IMR-90 (cell line): ENCODE data around the gene UBE2G1. TPM values are rescaled to one million over a fixed set of nuclear protein-coding genes. Genes with fewer than 3 reads are reported as not detected.

Experiments used
- ATAC-seq: fragments of 200-7000 bp; cut with Tn5 transposase; 2 replicates; pipeline ENCODE4 v1.9.1; 2020; ENCODE audit warnings: low read depth, mild to moderate bottlenecking, moderate library complexity
- BruUV-seq: library from RNA; stranded (reverse); fragments of 400-500 nt; replicated peaks from 2 replicates; lab custom pipeline; 2021; lab: Mats Ljungman, UMichigan
- CTCF ChIA-PET: fragments of 300-600 bp; formaldehyde crosslinking; extraction: SDS; loops from one replicate; lab custom pipeline; 2021; ENCODE audit warnings: antibody characterized with exemption; lab: Yijun Ruan, JAX
- POLR2A ChIA-PET: fragments of 300-600 bp; sonication (Branson Sonifier 250); formaldehyde crosslinking; loops from one replicate; lab custom pipeline; 2022; ENCODE audit warnings: antibody characterized with exemption; ENCODE audit not compliant: unreplicated experiment; lab: Charles Lee
- DNase-seq: peaks from one replicate; pipeline ENCODE4 v3.0.0; 2013
- H2AFZ ChIP-seq: replicated peaks from 2 replicates; pipeline ENCODE3; 2013; ENCODE audit warnings: low read length, mild to moderate bottlenecking; ENCODE audit not compliant: poor library complexity
- H2AK5ac ChIP-seq: 2 replicates; pipeline ENCODE4 v1.6.1; 2013; ENCODE audit warnings: low read depth, low read length, inconsistent platforms
- H2AK9ac ChIP-seq: replicated peaks from 2 replicates; pipeline ENCODE3; 2013; ENCODE audit warnings: mild to moderate bottlenecking, low read depth, low read length, moderate library complexity; ENCODE audit not compliant: poor library complexity
- H2BK120ac ChIP-seq: 2 replicates; pipeline ENCODE4 v1.6.1; 2013; ENCODE audit warnings: low read depth, low read length, inconsistent platforms
- H2BK15ac ChIP-seq: 3 replicates; pipeline ENCODE4 v1.6.1; 2013; ENCODE audit warnings: low read depth, low read length, inconsistent platforms
- H2BK20ac ChIP-seq: 2 replicates; pipeline ENCODE4 v1.6.1; 2013; ENCODE audit warnings: low read depth, mild to moderate bottlenecking, inconsistent platforms, low read length, moderate library complexity
- H2BK5ac ChIP-seq: 2 replicates; pipeline ENCODE4 v1.6.1; 2013; ENCODE audit warnings: mild to moderate bottlenecking, low read depth, low read length, inconsistent platforms; ENCODE audit not compliant: poor library complexity, severe bottlenecking
- H3K14ac ChIP-seq: replicated peaks from 2 replicates; pipeline ENCODE4 v1.6.1; 2013; ENCODE audit warnings: low read depth, low read length, inconsistent platforms
- H3K18ac ChIP-seq: 2 replicates; pipeline ENCODE4 v1.6.1; 2013; ENCODE audit warnings: low read depth, low read length, control low read depth
- H3K23ac ChIP-seq: 2 replicates; pipeline ENCODE4 v1.6.1; 2013; ENCODE audit warnings: low read depth, low read length, inconsistent platforms
- H3K27ac ChIP-seq: 2 replicates; pipeline ENCODE4 v1.5.1; 2013; ENCODE audit warnings: mild to moderate bottlenecking, control low read depth, low read length; ENCODE audit not compliant: insufficient read depth
- H3K27me3 ChIP-seq: 2 replicates; pipeline ENCODE4 v1.6.1; 2013; ENCODE audit warnings: low read length; ENCODE audit not compliant: control insufficient read depth, insufficient read depth
- H3K36me3 ChIP-seq: 2 replicates; pipeline ENCODE4 v1.6.1; 2013; ENCODE audit warnings: low read length, mixed read lengths; ENCODE audit not compliant: control insufficient read depth, insufficient read depth
- H3K4ac ChIP-seq: 2 replicates; pipeline ENCODE4 v1.6.1; 2013; ENCODE audit warnings: low read depth, low read length, inconsistent platforms
- H3K4me1 ChIP-seq: 2 replicates; pipeline ENCODE4 v1.6.1; 2013; ENCODE audit warnings: low read length, mixed read lengths; ENCODE audit not compliant: control insufficient read depth, insufficient read depth
- H3K4me2 ChIP-seq: 2 replicates; pipeline ENCODE4 v1.6.1; 2013; ENCODE audit warnings: low read depth, mild to moderate bottlenecking, control low read depth, low read length, moderate library complexity
- H3K4me3 ChIP-seq: 2 replicates; pipeline ENCODE4 v1.5.1; 2013; ENCODE audit warnings: low read depth, mild to moderate bottlenecking, control low read depth, low read length, moderate library complexity; ENCODE audit not compliant: insufficient read depth
- H3K56ac ChIP-seq: 2 replicates; pipeline ENCODE4 v1.6.1; 2013; ENCODE audit warnings: low read length, inconsistent platforms; ENCODE audit not compliant: insufficient read depth; ENCODE audit errors: extremely low read depth
- H3K79me1 ChIP-seq, 2 experiments: 2 replicates each; pipeline ENCODE4 v1.6.1; 2013; ENCODE audit warnings: low read length in 2 of 2, inconsistent platforms in 1 of 2, low read depth in 1 of 2
- H3K9ac ChIP-seq: 2 replicates; pipeline ENCODE4 v1.6.1; 2013; ENCODE audit warnings: low read depth, low read length, control low read depth
- H3K9me1 ChIP-seq: 2 replicates; pipeline ENCODE4 v1.6.1; 2013; ENCODE audit warnings: low read length, inconsistent platforms; ENCODE audit not compliant: insufficient read depth
- H3K9me3 ChIP-seq: 2 replicates; pipeline ENCODE4 v1.6.1; 2013; ENCODE audit warnings: low read length; ENCODE audit not compliant: control insufficient read depth, insufficient read depth
- H4K20me1 ChIP-seq: 2 replicates; pipeline ENCODE4 v1.6.1; 2013; ENCODE audit warnings: low read length, inconsistent platforms; ENCODE audit not compliant: insufficient read depth
- H4K5ac ChIP-seq: 2 replicates; pipeline ENCODE4 v1.6.1; 2013; ENCODE audit warnings: mild to moderate bottlenecking, low read depth, low read length, control low read depth
- H4K8ac ChIP-seq, 2 experiments: 2 replicates each; pipeline ENCODE4 v1.6.1; 2013; ENCODE audit warnings: low read depth in 2 of 2, low read length in 2 of 2, control low read depth in 1 of 2, inconsistent platforms in 1 of 2
- H4K91ac ChIP-seq: 2 replicates; pipeline ENCODE4 v1.6.1; 2013; ENCODE audit warnings: low read depth, low read length, inconsistent platforms; ENCODE audit not compliant: insufficient read depth
- CEBPB ChIP-seq: IDR thresholded peaks from 2 replicates; pipeline ENCODE4 v1.6.1; 2012; ENCODE audit warnings: low read depth, low read length, improper control_type of control experiment
- CHD1 ChIP-seq: IDR thresholded peaks from 2 replicates; pipeline ENCODE4 v1.6.1; 2012; ENCODE audit warnings: low read depth, low read length, improper control_type of control experiment
- ELK1 ChIP-seq: fragments of 150-350 bp; IDR thresholded peaks from 2 replicates; pipeline ENCODE4 v1.6.1; 2016; ENCODE audit warnings: low read depth, mild to moderate bottlenecking, low read length, moderate library complexity, borderline replicate concordance
- FOS ChIP-seq: fragments of 150-350 bp; IDR thresholded peaks from 2 replicates; pipeline ENCODE4 v1.6.1; 2016; ENCODE audit warnings: low read depth, low read length
- MXI1 ChIP-seq: IDR thresholded peaks from 2 replicates; pipeline ENCODE4 v1.6.1; 2012; ENCODE audit warnings: low read depth, mild to moderate bottlenecking, low read length, moderate library complexity, borderline replicate concordance
- RFX5 ChIP-seq: IDR thresholded peaks from 2 replicates; pipeline ENCODE4 v1.8.0; 2012; ENCODE audit warnings: low read depth, mild to moderate bottlenecking, low read length, moderate library complexity
- whole genome bisulfite sequencing, 2 experiments: methylation state at CpG; one replicate each; pipeline versions ENCODE4 v1.1.5 to v1.1.7; 2013; ENCODE audit warnings: missing lambda C conversion rate in 2 of 2; ENCODE audit not compliant: insufficient read length in 1 of 2; ENCODE audit errors: extremely low coverage in 2 of 2; 5-methylcytosine and 5-hydroxymethylcytosine counted together
- dilution Hi-C: fragments of 300-500 bp; cut with HindIII; formaldehyde crosslinking; loops from one replicate; pipeline ENCODE4 v1.14.3; 2018; ENCODE audit warnings: low sequenced_read_pairs; ENCODE audit not compliant: unreplicated experiment
- in situ Hi-C: fragments of 300-500 bp; cut with MboI; formaldehyde crosslinking; loops from 3 replicates; pipeline ENCODE4 v1.14.3; 2019; ENCODE audit warnings: low sequenced_read_pairs, inconsistent platforms, mixed read lengths
- intact Hi-C: fragments of 100-400 bp; cut with micrococcal nuclease; formaldehyde crosslinking; loops from 2 replicates; pipeline ENCODE4 v1.10.0; 2022
- polyA plus RNA-seq, 3 experiments: library from polyadenylated mRNA; depleted of rRNA; stranded (reverse); fragments of >200 nt; gene quantifications; 2 replicates each; pipeline ENCODE4 v1.2.3, GENCODE V29; 2012; ENCODE audit warnings: low replicate concordance in 1 of 3
- total RNA-seq: library from RNA; depleted of rRNA; stranded (reverse); fragments of >200 nt; gene quantifications from 2 replicates; pipeline ENCODE4 v1.2.3, GENCODE V29; 2012

Gene UBE2G1
- total and polyA plus RNA-seq, 2 of the 4 experiments (the other 2 are of a cell fraction) = 26.3 to 26.6 TPM

- Histone ChIP-seq H2BK15ac (no peak overlapping the region), H3K9ac (no peak overlapping the region), H2BK20ac (no peak overlapping the region), H3K4ac (no peak overlapping the region), H3K9me3 (no peaks in the 10 kb centered on the region), H3K4me1 (peaks cover 8% of the 10 kb centered on the region), H3K56ac (no peak overlapping the region), H3K4me2 (no peak overlapping the region; the same call in 1 of the 2 replicates), H3K36me3 (no peaks in the 10 kb centered on the region; the same call in 1 of the 2 replicates), H3K27ac (no peak overlapping the region), H3K4me3 (no peak overlapping the region), H4K5ac (no peak overlapping the region), H3K23ac (no peak overlapping the region), H4K20me1 (peaks cover 85% of the 10 kb centered on the region), H3K18ac (no peak overlapping the region), H3K14ac (no peak overlapping the region), H3K9me1 (peaks cover 10% of the 10 kb centered on the region), H4K8ac (no peak overlapping the region), H3K27me3 (no peaks in the 10 kb centered on the region), H3K79me1 (peaks cover 40 to 81% of the 10 kb centered on the region in 2 experiments), H2BK5ac (no peak overlapping the region), H2AK9ac (no peak overlapping the region), H2AFZ (no peak overlapping the region), H2BK120ac (no peak overlapping the region), H2AK5ac (no peak overlapping the region), H4K91ac (no peak overlapping the region)
- no TSS peak for BruUV-seq
- ATAC-seq (no peak), DNase-seq (no peak)
- no CpG with 5 or more reads among the region's 5 CpGs for WGBS, 2 experiments
- in situ Hi-C loops = no loop called here
- dilution Hi-C loops = no loop called here
- CTCF ChIA-PET = no interaction called here
- intact Hi-C loops = loop anchor here (5.0 kb wide), 1 partner anchor 39 kb away; no protein-coding TSS in a partner anchor
- POLR2A ChIA-PET = no interaction called here
- no peak for TF ChIP-seq ELK1
- TF ChIP-seq FOS = no peak
- TF ChIP-seq CEBPB = no peak
- no peak for TF ChIP-seq MXI1
- TF ChIP-seq CHD1 = no peak
- TF ChIP-seq RFX5 = no peak
Measured at GRCh38 chr17:4318186-4318585, 48.3 kb downstream of the UBE2G1 start.
